ENCODE data around the gene CAMK2A. TPM values are rescaled to one million over a fixed set of nuclear protein-coding genes. Genes with fewer than 3 reads are reported as not detected.

The CAMK2A gene
- polyA plus RNA-seq, 1 donor (not counting 4 experiments of a cell fraction or from before 2014, with no cell fraction given): 0.05 TPM

GRCh38 chr5:150333400-150333799 lies 43.8 kb upstream of the CAMK2A start:
- H3K27ac ChIP-seq (ENCODE audit: control insufficient read depth, insufficient read depth, low read length): no peak overlapping the region
- H3K79me2 ChIP-seq (ENCODE audit: control insufficient read depth, insufficient read depth, low read length): no peaks in the 10 kb centered on the region
- DNase-seq (ENCODE audit: low read depth, low spot score): no peak
- H3K9me1 ChIP-seq (ENCODE audit: control insufficient read depth, extremely low read depth, insufficient read depth, low read length): no peaks in the 10 kb centered on the region
- no peak overlapping the region for H2AFZ ChIP-seq (ENCODE audit: control insufficient read depth, low read length)
- no peaks in the 10 kb centered on the region for H3K4me1 ChIP-seq (ENCODE audit: control insufficient read depth, extremely low read depth, insufficient read depth, low read length)
- H3K27me3 ChIP-seq (ENCODE audit: control insufficient read depth, extremely low read depth, insufficient read depth, low read length): no peaks in the 10 kb centered on the region
- no peak for FAIRE-seq
- no peak overlapping the region for H3K4me3 ChIP-seq (ENCODE audit: control insufficient read depth in 2 of 3, extremely low read depth in 1 of 3, insufficient read depth in 2 of 3, low read depth in 1 of 3, low read length in 3 of 3)
- no peaks in the 10 kb centered on the region for H3K9me3 ChIP-seq (ENCODE audit: control insufficient read depth, low read depth, low read length)
- no peak overlapping the region for H3K4me2 ChIP-seq (ENCODE audit: control insufficient read depth, extremely low read depth, insufficient read depth, low read depth, low read length)
- H3K36me3 ChIP-seq (ENCODE audit: control insufficient read depth in 2 of 2, extremely low read depth in 1 of 2, insufficient read depth in 2 of 2, low read length in 2 of 2): no peaks in the 10 kb centered on the region
- H3K9ac ChIP-seq (ENCODE audit: control insufficient read depth, extremely low read depth, insufficient read depth, low read length): no peak overlapping the region
- no peaks in the 10 kb centered on the region for H4K20me1 ChIP-seq (ENCODE audit: control insufficient read depth, extremely low read depth, insufficient read depth, low read length)
- dilution Hi-C loops (cut with MboI; ENCODE audit: extremely low pct_ligation_motif_present, low sequenced_read_pairs): no loop called here
- TF ChIP-seq EZH2 (IDR thresholded peaks at IDR 0.05; ENCODE audit: low read length) (no peak), CTCF (optimal IDR thresholded peaks at IDR 0.05 in 1 of 3, IDR thresholded peaks at IDR 0.05 in 1 of 3, conservative IDR thresholded peaks at IDR 0.05 in 1 of 3; ENCODE audit: extremely low read depth in 1 of 3, insufficient read depth in 2 of 3, low read length in 3 of 3) (no peak)

- no peak overlapping the region for H3K9ac ChIP-seq (ENCODE audit: control insufficient read depth, extremely low read depth, insufficient read depth, low read length)
- H3K9me1 ChIP-seq (ENCODE audit: control insufficient read depth, extremely low read depth, insufficient read depth, low read length): no peaks in the 10 kb centered on the region
- FAIRE-seq (no peak), DNase-seq (ENCODE audit: low read depth, low spot score) (no peak)
- H3K4me3 ChIP-seq (ENCODE audit: control insufficient read depth in 2 of 3, extremely low read depth in 1 of 3, insufficient read depth in 2 of 3, low read depth in 1 of 3, low read length in 3 of 3): no peak overlapping the region
- no peaks in the 10 kb centered on the region for H4K20me1 ChIP-seq (ENCODE audit: control insufficient read depth, extremely low read depth, insufficient read depth, low read length)
- dilution Hi-C loops (cut with MboI; ENCODE audit: extremely low pct_ligation_motif_present, low sequenced_read_pairs): no loop called here
- H2AFZ ChIP-seq (ENCODE audit: control insufficient read depth, low read length): no peak overlapping the region
- no peak overlapping the region for H3K27ac ChIP-seq (ENCODE audit: control insufficient read depth, insufficient read depth, low read length)
- H3K27me3 ChIP-seq (ENCODE audit: control insufficient read depth, extremely low read depth, insufficient read depth, low read length): no peaks in the 10 kb centered on the region
- TF ChIP-seq EZH2 (IDR thresholded peaks at IDR 0.05; ENCODE audit: low read length): no peak
- TF ChIP-seq CTCF (optimal IDR thresholded peaks at IDR 0.05 in 1 of 3, IDR thresholded peaks at IDR 0.05 in 1 of 3, conservative IDR thresholded peaks at IDR 0.05 in 1 of 3; ENCODE audit: extremely low read depth in 1 of 3, insufficient read depth in 2 of 3, low read length in 3 of 3): no peak
- no peaks in the 10 kb centered on the region for H3K79me2 ChIP-seq (ENCODE audit: control insufficient read depth, insufficient read depth, low read length)
- H3K4me1 ChIP-seq (ENCODE audit: control insufficient read depth, extremely low read depth, insufficient read depth, low read length): no peaks in the 10 kb centered on the region
- H3K4me2 ChIP-seq (ENCODE audit: control insufficient read depth, extremely low read depth, insufficient read depth, low read depth, low read length): no peak overlapping the region
- no peaks in the 10 kb centered on the region for H3K9me3 ChIP-seq (ENCODE audit: control insufficient read depth, low read depth, low read length)
- H3K36me3 ChIP-seq (ENCODE audit: control insufficient read depth in 2 of 2, extremely low read depth in 1 of 2, insufficient read depth in 2 of 2, low read length in 2 of 2): no peaks in the 10 kb centered on the region
These were observed 40.6 kb upstream of the CAMK2A start for GRCh38 chr5:150329881-150330876.
